PFSK-1 (cell line): ENCODE measurements around the gene KIAA1958.

ENCODE experiments used
- FOXP2 ChIP-seq: optimal IDR thresholded peaks from 2 replicates; pipeline ENCODE3; 2011; ENCODE audit warnings: borderline replicate concordance, control low read depth, inconsistent platforms; ENCODE audit not compliant: insufficient read depth; ENCODE audit errors: extremely low read length, extremely low read depth
- POLR2AphosphoS5 ChIP-seq: IDR thresholded peaks from 2 replicates; pipeline ENCODE4 v1.6.1; 2012; ENCODE audit warnings: low read depth, mild to moderate bottlenecking, control low read depth, low read length, moderate library complexity
- SIN3A ChIP-seq: IDR thresholded peaks from 2 replicates; pipeline ENCODE4 v1.6.1; 2012; ENCODE audit warnings: mild to moderate bottlenecking, low read length, moderate library complexity, borderline replicate concordance; ENCODE audit not compliant: insufficient read depth
- TAF1 ChIP-seq: IDR thresholded peaks from 2 replicates; pipeline ENCODE4 v1.6.1; 2012; ENCODE audit warnings: low read length, control low read depth, borderline replicate concordance; ENCODE audit not compliant: insufficient read depth
- TF ChIP-seq, protein P1 (sequence below), 2 experiments: IDR thresholded peaks; 2 replicates each; pipeline versions ENCODE4 v1.6.1 to v1.8.0; 2011 to 2012; ENCODE audit warnings: low read depth in 2 of 2, low read length in 2 of 2, control low read depth in 1 of 2, inconsistent platforms in 1 of 2, mild to moderate bottlenecking in 1 of 2, moderate library complexity in 1 of 2; ENCODE audit not compliant: insufficient read depth in 1 of 2

DNA sequence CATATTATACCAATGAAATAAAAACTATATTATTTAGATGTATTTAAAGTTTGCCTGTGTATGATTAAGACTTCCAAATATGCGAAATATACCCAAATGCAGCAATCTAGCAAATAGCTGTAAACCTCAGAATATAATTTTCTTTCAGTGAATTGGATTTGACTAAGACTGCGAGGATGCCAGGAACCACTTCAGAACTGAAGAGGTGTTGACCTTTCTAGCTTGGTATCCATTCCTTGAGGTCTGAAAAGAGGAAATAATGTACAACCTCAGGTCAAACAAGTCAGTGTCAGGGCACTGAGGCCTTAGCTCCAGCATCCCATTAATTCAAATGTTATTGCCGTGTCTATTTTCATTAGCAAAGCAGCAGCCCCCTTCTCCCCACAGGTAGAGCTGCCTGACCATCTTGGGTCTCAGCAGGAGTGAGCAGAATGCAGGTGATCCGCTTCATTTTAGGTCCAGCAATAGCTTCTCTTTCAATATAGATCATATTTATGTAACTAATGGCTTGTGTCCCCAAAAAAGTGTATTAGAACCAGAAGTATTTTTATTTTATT, 100.0 kb downstream of the KIAA1958 start:
- TF ChIP-seq POLR2AphosphoS5 (no peak), TAF1 (no peak), SIN3A (no peak), FOXP2 (no peak)
- TF ChIP-seq, protein P1, sequence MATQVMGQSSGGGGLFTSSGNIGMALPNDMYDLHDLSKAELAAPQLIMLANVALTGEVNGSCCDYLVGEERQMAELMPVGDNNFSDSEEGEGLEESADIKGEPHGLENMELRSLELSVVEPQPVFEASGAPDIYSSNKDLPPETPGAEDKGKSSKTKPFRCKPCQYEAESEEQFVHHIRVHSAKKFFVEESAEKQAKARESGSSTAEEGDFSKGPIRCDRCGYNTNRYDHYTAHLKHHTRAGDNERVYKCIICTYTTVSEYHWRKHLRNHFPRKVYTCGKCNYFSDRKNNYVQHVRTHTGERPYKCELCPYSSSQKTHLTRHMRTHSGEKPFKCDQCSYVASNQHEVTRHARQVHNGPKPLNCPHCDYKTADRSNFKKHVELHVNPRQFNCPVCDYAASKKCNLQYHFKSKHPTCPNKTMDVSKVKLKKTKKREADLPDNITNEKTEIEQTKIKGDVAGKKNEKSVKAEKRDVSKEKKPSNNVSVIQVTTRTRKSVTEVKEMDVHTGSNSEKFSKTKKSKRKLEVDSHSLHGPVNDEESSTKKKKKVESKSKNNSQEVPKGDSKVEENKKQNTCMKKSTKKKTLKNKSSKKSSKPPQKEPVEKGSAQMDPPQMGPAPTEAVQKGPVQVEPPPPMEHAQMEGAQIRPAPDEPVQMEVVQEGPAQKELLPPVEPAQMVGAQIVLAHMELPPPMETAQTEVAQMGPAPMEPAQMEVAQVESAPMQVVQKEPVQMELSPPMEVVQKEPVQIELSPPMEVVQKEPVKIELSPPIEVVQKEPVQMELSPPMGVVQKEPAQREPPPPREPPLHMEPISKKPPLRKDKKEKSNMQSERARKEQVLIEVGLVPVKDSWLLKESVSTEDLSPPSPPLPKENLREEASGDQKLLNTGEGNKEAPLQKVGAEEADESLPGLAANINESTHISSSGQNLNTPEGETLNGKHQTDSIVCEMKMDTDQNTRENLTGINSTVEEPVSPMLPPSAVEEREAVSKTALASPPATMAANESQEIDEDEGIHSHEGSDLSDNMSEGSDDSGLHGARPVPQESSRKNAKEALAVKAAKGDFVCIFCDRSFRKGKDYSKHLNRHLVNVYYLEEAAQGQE (IDR thresholded peaks at IDR 0.05; ENCODE audit: insufficient read depth in 1 of 2, low read depth in 2 of 2, low read length in 2 of 2), result no peak
